OCI-LY1 (cell line): ENCODE results near the gene CDC25B.
"Not testable (repeated sequence)": the region's sequence is repeated elsewhere in the genome, so short reads cannot be mapped to it uniquely, and the experiment has no call there.

Experiments
- H2AFZ ChIP-seq: fragments of 200-600 bp; sonication (generic), shearing (Covaris generic); 2 replicates; pipeline ENCODE4 v1.6.0; 2014; ENCODE audit warnings: antibody characterized with exemption, mild to moderate bottlenecking, low read length
- H3F3A ChIP-seq: fragments of 200-600 bp; sonication (generic), shearing (Covaris generic); 2 replicates; pipeline ENCODE4 v1.6.0; 2014; ENCODE audit warnings: mild to moderate bottlenecking, antibody characterized with exemption, low read length, moderate library complexity; ENCODE audit not compliant: insufficient read depth
- H3K27ac ChIP-seq: fragments of 200-600 bp; sonication (generic); 2 replicates; pipeline ENCODE4 v1.5.1; 2014; ENCODE audit warnings: low read length, mixed run types, mild to moderate bottlenecking, low read depth; ENCODE audit not compliant: poor library complexity, severe bottlenecking
- H3K27me3 ChIP-seq: fragments of 200-600 bp; sonication (generic); 2 replicates; pipeline ENCODE4 v1.6.0; 2014; ENCODE audit warnings: antibody characterized with exemption, mild to moderate bottlenecking, low read length, moderate library complexity; ENCODE audit not compliant: insufficient read depth
- H3K36me3 ChIP-seq: fragments of 200-600 bp; sonication (generic); 2 replicates; pipeline ENCODE4 v1.6.1; 2014; ENCODE audit warnings: mild to moderate bottlenecking, antibody characterized with exemption, low read length, moderate library complexity, mixed read lengths; ENCODE audit not compliant: insufficient read depth
- H3K4me1 ChIP-seq: fragments of 200-600 bp; sonication (generic); 2 replicates; pipeline ENCODE4 v1.5.1; 2014; ENCODE audit warnings: mild to moderate bottlenecking, low read length, moderate library complexity; ENCODE audit not compliant: insufficient read depth, severe bottlenecking
- H3K4me2 ChIP-seq: fragments of 200-600 bp; sonication (generic), shearing (Covaris generic); 2 replicates; pipeline ENCODE4 v1.6.1; 2014; ENCODE audit warnings: low read length
- H3K4me3 ChIP-seq: fragments of 200-600 bp; sonication (generic); 2 replicates; pipeline ENCODE4 v1.5.1; 2014; ENCODE audit warnings: low read length, low read depth, mild to moderate bottlenecking, mixed read lengths; ENCODE audit not compliant: poor library complexity, severe bottlenecking
- H3K79me2 ChIP-seq: fragments of 200-600 bp; shearing (Covaris generic); 2 replicates; pipeline ENCODE4 v1.6.1; 2016; ENCODE audit warnings: mixed run types, low read length, mixed read lengths; ENCODE audit not compliant: insufficient read depth
- H3K9ac ChIP-seq: fragments of 200-600 bp; sonication (generic), shearing (Covaris generic); 2 replicates; pipeline ENCODE4 v1.6.1; 2014; ENCODE audit warnings: mild to moderate bottlenecking, low read length, mixed read lengths
- H3K9me2 ChIP-seq: fragments of 200-600 bp; sonication (generic), shearing (Covaris generic); 2 replicates; pipeline ENCODE4 v1.6.1; 2014; ENCODE audit warnings: low read depth, mild to moderate bottlenecking, low read length, mixed read lengths
- H3K9me3 ChIP-seq: fragments of 200-600 bp; shearing (Covaris generic); 2 replicates; pipeline ENCODE4 v1.6.1; 2014; ENCODE audit warnings: low read length, mixed read lengths
- H4K20me1 ChIP-seq: fragments of 200-600 bp; sonication (generic), shearing (Covaris generic); 2 replicates; pipeline ENCODE4 v1.6.0; 2016; ENCODE audit warnings: mild to moderate bottlenecking, low read length; ENCODE audit not compliant: insufficient read depth
- EZH2 ChIP-seq: fragments of 200-600 bp; sonication (generic), shearing (Covaris generic); IDR thresholded peaks from 2 replicates; pipeline ENCODE4 v1.8.0; 2017; ENCODE audit warnings: borderline replicate concordance, mixed run types, mild to moderate bottlenecking, antibody characterized with exemption, low read length, moderate library complexity, mixed read lengths
- TF ChIP-seq, protein P1 (sequence below): fragments of 200-600 bp; sonication (generic), shearing (Covaris generic); IDR thresholded peaks from 2 replicates; pipeline ENCODE4 v1.5.1; 2017; ENCODE audit warnings: mild to moderate bottlenecking, antibody characterized with exemption, low read length, moderate library complexity, mixed read lengths

The CDC25B gene

DNA sequence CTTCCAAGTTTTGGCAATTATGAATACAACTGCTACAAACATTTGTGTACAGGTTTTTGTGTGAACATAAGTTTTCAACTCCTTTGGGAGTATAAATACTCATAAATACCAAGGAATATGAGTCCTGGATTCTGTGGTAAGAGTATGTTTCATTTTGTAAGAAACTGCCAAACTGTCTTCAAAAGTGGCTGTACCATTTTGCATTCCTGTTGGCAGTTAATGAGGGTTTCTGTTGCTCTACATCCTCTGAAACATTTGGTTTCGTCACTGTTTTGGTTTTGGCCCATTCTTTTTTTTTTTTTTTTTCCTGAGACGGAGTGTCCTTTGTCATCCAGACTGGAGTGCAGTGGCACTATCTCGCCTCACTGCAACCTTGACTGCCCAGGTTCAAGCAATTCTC, 32.7 kb downstream of the CDC25B start:
- Histone ChIP-seq H3K4me2 (no peak overlapping the region), H3K9me2 (no peaks in the 10 kb centered on the region), H3K9ac (no peak overlapping the region), H3F3A (no peaks in the 10 kb centered on the region), H3K27me3 (no peaks in the 10 kb centered on the region), H3K4me1 (no peaks in the 10 kb centered on the region), H3K4me3 (no peak overlapping the region), H3K27ac (no peak overlapping the region), H2AFZ (no peak overlapping the region), H3K9me3 (no peaks in the 10 kb centered on the region), H3K79me2 (no peaks in the 10 kb centered on the region), H4K20me1 (no peaks in the 10 kb centered on the region), H3K36me3 (peaks cover 25% of the 10 kb centered on the region)
- TF ChIP-seq, protein P1, sequence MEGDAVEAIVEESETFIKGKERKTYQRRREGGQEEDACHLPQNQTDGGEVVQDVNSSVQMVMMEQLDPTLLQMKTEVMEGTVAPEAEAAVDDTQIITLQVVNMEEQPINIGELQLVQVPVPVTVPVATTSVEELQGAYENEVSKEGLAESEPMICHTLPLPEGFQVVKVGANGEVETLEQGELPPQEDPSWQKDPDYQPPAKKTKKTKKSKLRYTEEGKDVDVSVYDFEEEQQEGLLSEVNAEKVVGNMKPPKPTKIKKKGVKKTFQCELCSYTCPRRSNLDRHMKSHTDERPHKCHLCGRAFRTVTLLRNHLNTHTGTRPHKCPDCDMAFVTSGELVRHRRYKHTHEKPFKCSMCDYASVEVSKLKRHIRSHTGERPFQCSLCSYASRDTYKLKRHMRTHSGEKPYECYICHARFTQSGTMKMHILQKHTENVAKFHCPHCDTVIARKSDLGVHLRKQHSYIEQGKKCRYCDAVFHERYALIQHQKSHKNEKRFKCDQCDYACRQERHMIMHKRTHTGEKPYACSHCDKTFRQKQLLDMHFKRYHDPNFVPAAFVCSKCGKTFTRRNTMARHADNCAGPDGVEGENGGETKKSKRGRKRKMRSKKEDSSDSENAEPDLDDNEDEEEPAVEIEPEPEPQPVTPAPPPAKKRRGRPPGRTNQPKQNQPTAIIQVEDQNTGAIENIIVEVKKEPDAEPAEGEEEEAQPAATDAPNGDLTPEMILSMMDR = no peak
- no peak for TF ChIP-seq EZH2

DNA sequence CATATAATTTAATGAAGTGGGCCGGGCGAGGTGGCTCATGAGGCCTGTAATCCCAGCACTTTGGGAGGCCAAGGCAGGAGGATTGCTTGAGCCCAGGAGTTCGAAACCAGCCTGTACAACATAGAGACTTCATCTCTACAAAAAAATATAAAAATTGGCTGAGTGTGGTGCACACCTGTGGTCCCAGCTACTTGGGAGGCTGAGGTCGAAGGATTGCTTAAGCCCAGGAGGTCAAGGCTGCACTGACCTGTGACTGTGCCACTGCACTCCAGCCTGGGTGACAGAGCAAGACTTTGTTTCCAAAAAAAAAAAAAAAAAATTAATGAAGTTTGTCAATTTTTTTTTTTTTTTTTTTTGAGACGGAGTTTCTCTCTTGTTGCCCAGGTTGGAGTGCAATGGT, 33.8 kb downstream of the CDC25B start:
- not testable (repeated sequence) for H3K4me2 ChIP-seq, H3K27me3 ChIP-seq, H3K9me2 ChIP-seq, H3K79me2 ChIP-seq, H3K9me3 ChIP-seq, H3K27ac ChIP-seq, H3K4me1 ChIP-seq, H3K9ac ChIP-seq, H3K4me3 ChIP-seq, H2AFZ ChIP-seq, H3F3A ChIP-seq, H4K20me1 ChIP-seq
- peaks cover 19% of the 10 kb centered on the region for H3K36me3 ChIP-seq

DNA sequence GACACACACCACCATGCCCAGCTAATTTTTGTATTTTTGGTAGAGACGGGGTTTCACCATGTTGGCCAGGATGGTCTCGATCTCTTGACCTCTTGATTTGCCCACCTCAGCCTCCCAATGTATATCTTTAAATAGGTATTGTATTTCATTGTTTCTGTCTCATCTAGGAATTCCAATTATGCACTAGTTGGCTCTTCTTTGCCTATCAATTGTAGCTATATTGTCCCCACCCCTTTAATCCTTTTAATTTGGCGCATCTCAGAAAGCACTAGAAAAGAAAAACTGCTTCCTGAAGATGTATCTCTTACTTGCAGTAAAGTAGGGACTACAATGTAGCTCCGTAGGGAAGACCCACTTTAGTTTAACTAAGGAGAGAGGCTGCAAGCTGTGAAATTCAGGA, 40.0 kb downstream of the CDC25B start:
- H3K4me2 ChIP-seq = no peak overlapping the region
- H3K27me3 ChIP-seq = no peaks in the 10 kb centered on the region
- no peaks in the 10 kb centered on the region for H3K9me3 ChIP-seq
- H4K20me1 ChIP-seq = no peaks in the 10 kb centered on the region
- H3K4me3 ChIP-seq = no peak overlapping the region
- no peaks in the 10 kb centered on the region for H3K79me2 ChIP-seq
- no peaks in the 10 kb centered on the region for H3F3A ChIP-seq
- no peaks in the 10 kb centered on the region for H3K4me1 ChIP-seq
- H3K9me2 ChIP-seq = no peaks in the 10 kb centered on the region
- TF ChIP-seq EZH2 = no peak
- TF ChIP-seq, protein P1 = no peak
- H2AFZ ChIP-seq = no peak overlapping the region
- H3K27ac ChIP-seq = no peak overlapping the region
- no peak overlapping the region for H3K9ac ChIP-seq
- no peaks in the 10 kb centered on the region for H3K36me3 ChIP-seq

DNA sequence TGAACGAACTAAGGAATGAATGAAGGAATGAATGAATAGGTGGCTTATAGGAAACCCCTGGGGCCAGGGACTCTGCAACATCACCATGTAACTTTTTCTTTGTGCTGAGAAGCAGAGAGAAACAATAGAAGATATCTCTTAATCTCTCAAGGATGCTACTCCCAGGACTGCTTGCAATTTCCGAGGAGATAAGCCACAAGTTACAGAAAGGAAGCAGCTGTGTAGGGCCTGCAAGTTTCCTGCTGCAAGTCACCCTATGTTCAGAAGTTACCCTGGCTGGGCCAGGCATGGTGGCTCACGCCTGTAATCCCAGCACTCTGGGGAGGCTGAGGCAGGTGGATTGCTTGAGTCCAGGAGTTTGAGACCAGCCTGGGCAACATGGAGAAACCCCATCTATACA, 43.2 kb downstream of the CDC25B start:
- TF ChIP-seq, protein P1 = no peak
- no peak for TF ChIP-seq EZH2
- Histone ChIP-seq H3K4me3 (no peak overlapping the region), H3K36me3 (no peaks in the 10 kb centered on the region), H3K9me3 (no peaks in the 10 kb centered on the region), H3K27me3 (no peaks in the 10 kb centered on the region), H3F3A (no peaks in the 10 kb centered on the region), H3K79me2 (no peaks in the 10 kb centered on the region), H3K4me2 (no peak overlapping the region), H3K4me1 (no peaks in the 10 kb centered on the region), H3K27ac (no peak overlapping the region), H4K20me1 (no peaks in the 10 kb centered on the region), H3K9ac (no peak overlapping the region), H3K9me2 (no peaks in the 10 kb centered on the region), H2AFZ (no peak overlapping the region)

DNA sequence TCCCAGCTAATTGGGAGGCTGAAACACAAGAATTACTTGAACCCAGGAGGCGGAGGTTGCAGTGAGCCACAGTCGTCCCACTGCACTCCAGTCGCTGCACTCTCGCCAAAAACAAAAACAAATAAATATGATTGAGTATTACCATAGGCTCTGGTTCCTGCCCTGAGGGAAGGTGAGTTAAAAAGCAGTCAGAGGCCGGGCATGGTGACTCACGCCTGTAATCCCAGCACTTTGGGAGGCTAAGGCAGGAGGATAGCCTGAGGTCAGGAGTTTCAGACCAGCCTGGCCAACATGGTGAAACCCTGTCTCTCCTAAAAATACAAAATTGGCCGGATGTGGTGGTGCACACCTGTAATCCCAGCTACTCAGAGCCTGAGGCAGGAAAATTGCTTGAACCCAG, 44.1 kb downstream of the CDC25B start:
- H2AFZ ChIP-seq, H3K4me3 ChIP-seq, H3K36me3 ChIP-seq, H3F3A ChIP-seq, H3K79me2 ChIP-seq, H4K20me1 ChIP-seq, H3K9me2 ChIP-seq, H3K27me3 ChIP-seq, H3K4me2 ChIP-seq, H3K9me3 ChIP-seq, H3K4me1 ChIP-seq, H3K27ac ChIP-seq, H3K9ac ChIP-seq: not testable (repeated sequence)
